ENCODE measurements around the gene KLF16. TPM values are rescaled to one million over a fixed set of nuclear protein-coding genes. Genes with fewer than 3 reads are reported as not detected.

The KLF16 gene
- total RNA-seq, 1 donor, result 7.3 TPM

- TF ChIP-seq, protein P1, sequence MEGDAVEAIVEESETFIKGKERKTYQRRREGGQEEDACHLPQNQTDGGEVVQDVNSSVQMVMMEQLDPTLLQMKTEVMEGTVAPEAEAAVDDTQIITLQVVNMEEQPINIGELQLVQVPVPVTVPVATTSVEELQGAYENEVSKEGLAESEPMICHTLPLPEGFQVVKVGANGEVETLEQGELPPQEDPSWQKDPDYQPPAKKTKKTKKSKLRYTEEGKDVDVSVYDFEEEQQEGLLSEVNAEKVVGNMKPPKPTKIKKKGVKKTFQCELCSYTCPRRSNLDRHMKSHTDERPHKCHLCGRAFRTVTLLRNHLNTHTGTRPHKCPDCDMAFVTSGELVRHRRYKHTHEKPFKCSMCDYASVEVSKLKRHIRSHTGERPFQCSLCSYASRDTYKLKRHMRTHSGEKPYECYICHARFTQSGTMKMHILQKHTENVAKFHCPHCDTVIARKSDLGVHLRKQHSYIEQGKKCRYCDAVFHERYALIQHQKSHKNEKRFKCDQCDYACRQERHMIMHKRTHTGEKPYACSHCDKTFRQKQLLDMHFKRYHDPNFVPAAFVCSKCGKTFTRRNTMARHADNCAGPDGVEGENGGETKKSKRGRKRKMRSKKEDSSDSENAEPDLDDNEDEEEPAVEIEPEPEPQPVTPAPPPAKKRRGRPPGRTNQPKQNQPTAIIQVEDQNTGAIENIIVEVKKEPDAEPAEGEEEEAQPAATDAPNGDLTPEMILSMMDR (IDR thresholded peaks at IDR 0.05; ENCODE audit: insufficient read depth, low read length), result peak; percentile 4
- H3K4me3 ChIP-seq (ENCODE audit: low read depth, low read length), result peak within 1 kb of the TSS; percentile 70
- DNase-seq (ENCODE audit: low read depth), result no peak
Observed at GRCh38 chr19:1811942-1812425, 51.4 kb downstream of the KLF16 start, which contains the start of gene ATP8B3. Gene ATP8B3, minus strand, starts transcription at chr19:1812276. Its CDS starts 540 bp downstream, at chr19:1811736.

DNA sequence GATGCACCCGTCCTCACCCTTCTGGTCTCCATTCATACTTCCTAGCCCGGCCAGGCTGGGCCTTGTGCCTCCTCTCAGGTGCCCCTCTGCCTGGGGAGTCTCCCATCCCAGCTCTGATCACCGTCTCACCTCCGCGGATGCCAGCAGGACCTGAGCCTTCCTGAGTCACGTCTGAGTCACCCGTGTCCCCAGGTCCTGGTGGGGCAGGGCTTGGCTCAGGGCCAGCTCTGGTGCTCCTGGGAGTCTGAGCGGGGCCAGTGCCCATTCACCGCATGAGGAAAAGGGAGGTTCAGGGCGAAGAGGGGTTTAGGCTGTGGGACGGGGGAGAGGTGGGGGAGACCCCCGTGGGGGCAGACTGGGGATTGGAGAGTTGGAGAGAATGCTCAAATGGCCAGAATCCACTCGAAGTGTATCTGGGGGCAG, 51.9 kb downstream of the KLF16 start:
- H3K4me3 ChIP-seq (ENCODE audit: low read depth, low read length), result peak overlapping the region; percentile 68
- peak; percentile 46 for DNase-seq (ENCODE audit: low read depth)
- TF ChIP-seq, protein P1 (IDR thresholded peaks at IDR 0.05; ENCODE audit: insufficient read depth, low read length), result no peak

DNA sequence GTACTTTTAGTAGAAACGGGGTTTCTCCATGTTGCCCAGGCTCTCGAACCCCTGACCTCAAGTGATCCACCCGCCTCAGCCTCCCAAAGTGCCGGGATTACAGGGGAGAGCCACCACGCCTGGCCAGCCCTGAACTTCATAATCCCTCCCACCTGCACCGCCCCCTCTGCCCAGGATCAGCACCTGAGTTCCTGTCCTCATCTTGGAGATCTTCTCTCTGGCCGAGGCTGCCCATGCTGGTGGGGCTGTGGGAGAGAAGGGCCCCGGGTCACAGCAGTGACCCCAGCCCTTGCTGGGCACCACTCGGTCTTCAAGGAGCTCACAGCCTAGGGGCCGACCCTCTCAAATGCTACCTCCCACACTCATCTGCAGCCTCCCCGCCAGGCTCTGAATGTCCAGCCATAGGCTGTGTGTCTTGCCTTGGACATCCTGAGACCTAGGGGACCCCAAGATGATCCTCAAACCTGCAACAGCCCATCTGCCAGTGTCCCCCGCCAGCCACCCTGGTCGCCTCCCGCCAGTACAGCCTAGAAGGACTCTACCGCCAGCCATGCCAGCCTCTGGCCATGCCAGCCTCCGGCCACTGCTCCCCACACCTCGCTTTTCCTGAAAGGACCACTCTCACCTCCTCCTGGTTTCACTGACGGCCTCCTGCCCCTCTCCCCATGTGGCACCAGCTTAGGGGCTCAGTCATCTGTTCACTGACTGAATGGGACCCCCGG, 52.8 kb downstream of the KLF16 start:
- DNase-seq (ENCODE audit: low read depth), result no peak
- H3K4me3 ChIP-seq (ENCODE audit: low read depth, low read length), result no peak overlapping the region
- TF ChIP-seq, protein P1 (IDR thresholded peaks at IDR 0.05; ENCODE audit: insufficient read depth, low read length), result no peak

DNA sequence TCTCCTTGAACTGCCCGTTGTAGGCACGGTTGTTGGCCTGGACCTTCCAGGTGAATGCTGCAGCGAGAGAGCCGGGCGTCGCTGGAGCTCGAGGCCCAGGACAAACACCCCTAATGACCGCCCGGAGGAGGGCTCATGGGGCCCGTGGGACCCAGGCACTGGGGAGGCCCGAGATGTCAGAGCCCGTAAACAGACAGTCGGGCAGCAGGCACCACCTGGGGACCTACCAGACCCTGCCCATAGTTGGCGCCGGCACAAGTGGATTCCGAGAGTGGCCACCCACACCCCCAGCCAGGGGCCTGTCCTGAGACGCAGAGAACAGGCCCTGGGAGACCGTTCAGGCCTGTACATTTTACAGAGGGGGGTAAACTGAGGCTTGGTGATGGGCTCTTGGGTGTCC, 53.7 kb downstream of the KLF16 start:
- no peak overlapping the region for H3K4me3 ChIP-seq (ENCODE audit: low read depth, low read length)
- TF ChIP-seq, protein P1 (IDR thresholded peaks at IDR 0.05; ENCODE audit: insufficient read depth, low read length), result no peak
- DNase-seq (ENCODE audit: low read depth), result no peak

DNA sequence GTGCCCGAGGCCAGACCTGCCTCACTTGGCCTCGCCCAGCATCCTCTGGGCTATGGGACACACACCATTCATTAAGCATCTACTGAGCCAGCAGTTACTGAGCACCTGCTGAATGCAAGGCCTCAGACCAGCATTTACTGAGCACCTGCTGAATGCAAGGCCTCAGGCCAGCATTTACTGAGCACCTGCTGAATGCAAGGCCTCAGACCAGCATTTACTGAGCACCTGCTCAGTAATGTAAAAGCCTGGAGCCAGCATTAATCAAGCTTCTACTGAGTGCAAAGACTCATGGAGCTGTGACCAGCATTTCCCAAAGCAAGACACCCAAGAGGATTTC, 55.0 kb downstream of the KLF16 start:
- H3K4me3 ChIP-seq (ENCODE audit: low read depth, low read length), result no peak overlapping the region
- DNase-seq (ENCODE audit: low read depth), result no peak
- TF ChIP-seq, protein P1 (IDR thresholded peaks at IDR 0.05; ENCODE audit: insufficient read depth, low read length), result no peak

DNA sequence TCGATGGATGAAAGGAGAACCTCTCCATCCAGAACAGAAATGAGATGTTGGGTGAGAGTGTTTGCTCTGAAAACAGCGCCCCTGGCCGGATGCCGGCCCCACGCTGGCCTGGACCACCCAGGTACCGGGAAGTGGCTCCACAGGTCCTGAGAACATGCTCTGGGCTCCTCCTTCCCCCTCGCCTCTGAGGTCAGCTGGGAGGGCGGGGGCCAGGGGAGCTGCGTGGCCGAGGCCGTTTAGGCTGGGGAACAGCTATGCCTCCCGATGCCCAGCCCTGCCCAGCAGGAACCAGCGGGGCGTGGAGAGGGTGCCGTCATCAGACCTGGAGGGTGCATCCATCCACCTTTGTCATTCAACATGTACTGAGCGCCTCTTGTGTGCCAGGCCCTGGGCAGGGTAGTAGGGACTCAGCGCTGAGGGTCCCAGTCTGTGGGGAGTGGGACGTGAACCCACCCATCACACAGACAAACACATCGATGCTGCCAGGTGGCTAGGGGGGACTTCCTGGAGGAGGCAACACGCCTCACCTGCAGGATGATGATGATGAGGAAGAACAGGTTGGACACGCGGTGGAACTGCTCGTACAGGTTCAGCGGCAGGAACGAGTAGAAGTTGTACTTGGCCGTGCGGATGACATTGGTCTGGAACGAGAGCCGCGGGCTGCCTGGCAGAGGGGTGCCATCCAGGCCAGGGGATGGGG, 55.5 kb downstream of the KLF16 start:
- TF ChIP-seq, protein P1 (IDR thresholded peaks at IDR 0.05; ENCODE audit: insufficient read depth, low read length), result no peak
- H3K4me3 ChIP-seq (ENCODE audit: low read depth, low read length), result no peak overlapping the region
- DNase-seq (ENCODE audit: low read depth), result no peak
